GM12878 (cell line): ENCODE results near the gene GLMP. TPM values are rescaled to one million over a fixed set of nuclear protein-coding genes. Genes with fewer than 3 reads are reported as not detected.
A peak's percentile ranks its signal among the peaks of the same experiment; 100 is the strongest.

Source experiments
- ASH2L ChIP-seq: fragments of 300-600, 200-600 bp; sonication (generic); IDR thresholded peaks from 2 replicates; pipeline ENCODE4 v1.6.1; 2017; ENCODE audit warnings: low read depth, mild to moderate bottlenecking, borderline replicate concordance
- ATF2 ChIP-seq: IDR thresholded peaks from 2 replicates; pipeline ENCODE4 v1.6.1; 2012; ENCODE audit warnings: low read length, inconsistent platforms
- ATF7 ChIP-seq: fragments of 450-650 bp; IDR thresholded peaks from 2 replicates; pipeline ENCODE4 v1.6.1; 2016; ENCODE audit warnings: low read depth, mild to moderate bottlenecking
- BCL11A ChIP-seq: IDR thresholded peaks from 2 replicates; pipeline ENCODE4 v1.6.1; 2011; ENCODE audit warnings: low read depth, low read length
- CHD4 ChIP-seq: fragments of 200-600 bp; sonication (generic); IDR thresholded peaks from 2 replicates; pipeline ENCODE4 v1.6.1; 2016; ENCODE audit warnings: mild to moderate bottlenecking
- E2F8 ChIP-seq: fragments of 450-650 bp; IDR thresholded peaks from 2 replicates; pipeline ENCODE4 v1.6.1; 2018; ENCODE audit warnings: mild to moderate bottlenecking, low read depth, moderate library complexity; ENCODE audit not compliant: partially characterized antibody
- EED ChIP-seq: sonication (generic); IDR thresholded peaks from 2 replicates; pipeline ENCODE4 v1.6.1; 2016; ENCODE audit warnings: antibody characterized with exemption, low read depth
- EGR1 ChIP-seq, 2 experiments: IDR thresholded peaks; 1 replicate in 1 of 2; 2 replicates in 1 of 2; pipeline ENCODE4 v1.6.1; 2011 to 2012; ENCODE audit warnings: low read depth in 2 of 2, low read length in 2 of 2, borderline replicate concordance in 1 of 2, mild to moderate bottlenecking in 1 of 2, moderate library complexity in 1 of 2
- HCFC1 ChIP-seq: fragments of 150-350 bp; IDR thresholded peaks from 2 replicates; pipeline ENCODE4 v1.6.1; 2014; ENCODE audit warnings: low read length
- HDAC6 ChIP-seq: fragments of 200-600 bp; sonication (generic); IDR thresholded peaks from one replicate; pipeline ENCODE4 v1.8.0; 2017; ENCODE audit warnings: antibody characterized with exemption; ENCODE audit not compliant: unreplicated experiment
- MAX ChIP-seq: IDR thresholded peaks from 2 replicates; pipeline ENCODE4 v1.6.1; 2012; ENCODE audit warnings: low read depth, low read length, improper control_type of control experiment
- NRF1 ChIP-seq: conservative IDR thresholded peaks from 2 replicates; pipeline ENCODE4 v1.6.1; 2011; ENCODE audit warnings: mild to moderate bottlenecking, low read depth, low read length, improper control_type of control experiment
- POLR2A ChIP-seq: IDR thresholded peaks from 2 replicates; pipeline ENCODE4 v1.6.1; 2011; ENCODE audit warnings: low read depth, mild to moderate bottlenecking, low read length
- RBBP5 ChIP-seq: fragments of 200-600 bp; sonication (generic); conservative IDR thresholded peaks from 2 replicates; pipeline ENCODE4 v1.6.1; 2016
- RELA ChIP-seq: fragments of 450-650 bp; IDR thresholded peaks from 2 replicates; pipeline ENCODE4 v1.8.0; 2014; ENCODE audit warnings: borderline replicate concordance; ENCODE audit not compliant: partially characterized antibody
- RUNX3 ChIP-seq: IDR thresholded peaks from 2 replicates; pipeline ENCODE4 v1.6.1; 2012; ENCODE audit warnings: low read length, inconsistent platforms
- SREBF1 ChIP-seq: IDR thresholded peaks from 2 replicates; pipeline ENCODE4 v1.6.1; 2012; ENCODE audit warnings: mild to moderate bottlenecking, low read length
- TARDBP ChIP-seq: IDR thresholded peaks from 2 replicates; pipeline ENCODE4 v1.6.1; 2016; ENCODE audit warnings: borderline replicate concordance
- TCF3 ChIP-seq: IDR thresholded peaks from 2 replicates; pipeline ENCODE4 v1.6.1; 2012; ENCODE audit warnings: low read depth, mild to moderate bottlenecking, low read length, borderline replicate concordance; ENCODE audit not compliant: insufficient read depth
- ZNF207 ChIP-seq: fragments of 450-650 bp; IDR thresholded peaks from 2 replicates; pipeline ENCODE4 v1.6.1; 2014; ENCODE audit warnings: antibody characterized with exemption, mild to moderate bottlenecking, borderline replicate concordance
- ZNF217 ChIP-seq: fragments of 450-650 bp; IDR thresholded peaks from 2 replicates; pipeline ENCODE4 v1.6.1; 2017; ENCODE audit warnings: antibody characterized with exemption, mild to moderate bottlenecking
- ZNF274 ChIP-seq: IDR thresholded peaks from one replicate; pipeline ENCODE4 v1.8.0; 2011; ENCODE audit not compliant: insufficient read length, insufficient read depth
- ZNF622 ChIP-seq: fragments of 450-650 bp; IDR thresholded peaks from 2 replicates; pipeline ENCODE4 v1.6.1; 2017; ENCODE audit warnings: mild to moderate bottlenecking, inconsistent platforms
- ZNF687 ChIP-seq: fragments of 450-650 bp; IDR thresholded peaks from 2 replicates; pipeline ENCODE4 v1.6.1; 2017; ENCODE audit warnings: mild to moderate bottlenecking, moderate library complexity
- polyA plus RNA-seq, 11 experiments: library from polyadenylated mRNA; depleted of rRNA in 4 of 11; unstranded in 6 of 11; stranded (reverse) in 5 of 11; fragments of >200 nt; fragmentation: Nextera tagmentation in 4 of 11; fragmentation: Illumina TruSeq in 1 of 11; extraction: Ambion mirVana in 4 of 11; extraction: Trizol in 1 of 11; gene quantifications; 1 replicate in 1 of 11; 2 replicates in 10 of 11; pipeline versions ENCODE4 v1.2.1 to v1.2.3, GENCODE V29; 2011 to 2016; ENCODE audit warnings: inconsistent platforms in 2 of 11, missing spikeins in 2 of 11, low read depth in 1 of 11
- total RNA-seq, 4 experiments: library from RNA; depleted of rRNA in 3 of 4; stranded (reverse); fragments of >200 nt in 3 of 4; fragmentation: Illumina TruSeq in 1 of 4; extraction: Trizol in 1 of 4; gene quantifications; 2 replicates each; pipeline versions ENCODE4 v1.2.1 to v1.2.3, GENCODE V29; 2013 to 2021

The GLMP gene
- total and polyA plus RNA-seq, 10 of the 15 experiments (the other 5 are each of a cell fraction or from before 2014, with no cell fraction given), result 4.4 to 30.0 (median 19.5) TPM

GRCh38 chr1:156281281-156281680 is 14.2 kb downstream of the GLMP start (continued):
- TF ChIP-seq E2F8 (no peak), ZNF274 (no peak), ZNF687 (no peak), ZNF207 (no peak), TCF3 (no peak), ATF2 (peak; percentile 71; the same call in 1 of the 2 replicates), TARDBP (no peak), BCL11A (no peak), ATF7 (peak; percentile 82), RUNX3 (peak; percentile 51; the same call in 1 of the 2 replicates), NRF1 (no peak), EED (no peak; the same call in 1 of the 2 replicates), RBBP5 (no peak), ASH2L (no peak), RELA (no peak), ZNF217 (no peak), POLR2A (peak; percentile 51), SREBF1 (no peak), CHD4 (no peak), MAX (peak; percentile 96), HCFC1 (no peak), HDAC6 (no peak), EGR1 (IDR thresholded peaks at IDR 0.05; ENCODE audit: borderline replicate concordance in 1 of 2, low read depth in 2 of 2, low read length in 2 of 2) (0 out of 3 replicates have a peak, but pooled peaks of 1 of the 2 experiments have one; percentile 23), ZNF622 (no peak)
